GM21825 (cell line): ENCODE results near the gene PHC2.

ENCODE experiments used
- ATAC-seq: cut with Tn5 transposase; IDR thresholded peaks from one replicate; pipeline ENCODE4 v1.9.1; 2021; ENCODE audit warnings: mild to moderate bottlenecking, moderate library complexity; ENCODE audit not compliant: unreplicated experiment

Gene PHC2

DNA sequence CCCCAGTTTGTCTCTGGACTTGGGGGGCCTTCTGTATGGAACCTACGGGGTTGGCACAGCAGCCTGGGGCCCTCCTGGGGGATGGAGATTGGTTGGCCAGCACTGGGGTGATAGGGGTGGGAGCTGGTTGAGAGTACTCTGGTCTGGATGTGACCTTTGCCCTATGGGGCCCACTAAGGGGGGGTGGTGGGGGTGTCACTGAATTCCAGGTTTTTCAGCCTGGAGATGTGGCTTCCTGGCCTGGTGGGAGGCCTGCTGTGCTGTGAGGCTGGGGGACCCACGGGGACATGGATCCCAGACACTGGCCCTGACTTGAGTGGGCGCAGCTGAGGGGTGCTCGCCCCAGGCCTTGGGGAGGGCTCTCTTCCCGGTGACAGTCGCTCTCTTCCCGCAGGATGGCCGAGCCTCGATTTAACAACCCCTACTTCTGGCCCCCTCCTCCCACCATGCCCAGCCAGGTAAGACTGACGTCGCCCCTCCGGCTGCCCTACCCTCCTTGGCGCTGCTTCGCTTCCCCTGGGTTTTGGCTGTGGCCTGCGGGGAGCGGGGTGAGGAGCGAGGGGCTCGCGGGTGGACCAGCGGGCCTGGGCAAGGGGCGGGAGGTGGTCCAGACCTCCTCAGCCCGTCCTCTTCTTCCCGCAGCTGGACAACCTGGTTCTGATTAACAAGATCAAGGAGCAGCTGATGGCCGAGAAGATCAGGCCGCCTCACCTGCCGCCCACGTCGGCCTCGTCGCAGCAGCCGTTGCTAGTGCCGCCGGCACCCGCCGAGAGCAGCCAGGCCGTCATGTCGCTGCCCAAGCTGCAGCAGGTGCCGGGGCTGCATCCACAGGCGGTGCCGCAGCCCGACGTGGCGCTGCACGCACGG lies 155.0 kb downstream of the PHC2 start:
- ATAC-seq: no peak

DNA sequence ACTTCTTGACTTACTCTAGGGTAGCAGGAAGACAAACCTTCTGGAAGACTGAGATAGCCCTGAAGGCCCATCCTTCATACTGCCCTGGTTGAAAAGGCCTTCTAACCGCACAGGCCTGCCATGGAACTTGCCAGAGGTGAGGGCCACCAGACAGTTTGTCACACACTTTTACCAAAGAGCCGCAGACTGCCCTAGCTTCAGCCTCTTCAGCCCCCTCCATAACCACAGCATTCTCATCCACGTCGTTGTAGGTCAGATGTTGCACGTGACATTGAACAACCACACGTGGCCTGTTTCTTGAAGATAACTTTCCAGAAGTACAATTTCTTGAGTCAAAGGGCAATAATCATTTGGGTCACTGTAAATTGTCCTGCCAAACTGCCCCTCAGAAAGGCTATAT lies 155.7 kb downstream of the PHC2 start:
- no peak for ATAC-seq

DNA sequence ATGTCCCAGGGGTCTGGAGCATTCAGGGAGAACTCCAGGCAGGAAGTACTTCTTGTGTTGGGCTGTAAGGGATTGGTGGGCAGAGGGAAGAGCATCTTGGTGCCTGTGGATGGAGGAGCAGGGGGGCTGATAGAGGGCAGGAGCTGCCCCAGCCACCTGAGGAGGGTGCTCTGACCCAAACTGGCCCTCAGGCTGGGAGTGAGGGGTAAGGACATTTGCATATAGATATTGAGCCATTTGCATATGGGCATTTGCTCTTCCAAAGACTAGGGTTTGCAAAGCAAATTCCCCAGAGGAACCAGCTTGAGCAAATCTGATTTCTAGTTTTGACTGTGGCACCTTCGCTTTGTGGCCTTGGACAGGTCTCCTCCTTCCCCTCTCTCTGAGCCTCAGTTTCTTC lies 156.4 kb downstream of the PHC2 start:
- no peak for ATAC-seq

DNA sequence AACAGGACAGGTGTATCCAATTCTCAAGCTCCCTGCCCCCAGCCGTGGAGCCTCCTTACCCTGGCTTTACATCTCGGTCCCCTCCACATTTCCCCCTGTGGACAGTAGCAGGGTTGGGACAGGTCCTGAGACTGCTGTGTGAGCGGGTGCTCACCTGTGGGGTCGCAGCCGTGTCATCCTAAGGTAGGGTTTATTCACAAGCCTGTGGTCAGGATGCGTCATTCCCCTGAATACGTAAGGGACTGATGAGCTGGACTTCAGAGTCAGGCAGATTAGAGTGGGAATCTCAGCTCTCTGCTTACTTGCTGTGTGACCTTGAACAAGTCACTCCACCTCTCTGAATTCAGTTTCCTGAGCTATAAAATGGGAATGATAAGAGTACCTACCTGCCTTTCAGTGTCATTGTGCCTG lies 156.9 kb downstream of the PHC2 start:
- no peak for ATAC-seq
